ENCODE results near the gene TMEM201.

TMEM201 gene

DNA sequence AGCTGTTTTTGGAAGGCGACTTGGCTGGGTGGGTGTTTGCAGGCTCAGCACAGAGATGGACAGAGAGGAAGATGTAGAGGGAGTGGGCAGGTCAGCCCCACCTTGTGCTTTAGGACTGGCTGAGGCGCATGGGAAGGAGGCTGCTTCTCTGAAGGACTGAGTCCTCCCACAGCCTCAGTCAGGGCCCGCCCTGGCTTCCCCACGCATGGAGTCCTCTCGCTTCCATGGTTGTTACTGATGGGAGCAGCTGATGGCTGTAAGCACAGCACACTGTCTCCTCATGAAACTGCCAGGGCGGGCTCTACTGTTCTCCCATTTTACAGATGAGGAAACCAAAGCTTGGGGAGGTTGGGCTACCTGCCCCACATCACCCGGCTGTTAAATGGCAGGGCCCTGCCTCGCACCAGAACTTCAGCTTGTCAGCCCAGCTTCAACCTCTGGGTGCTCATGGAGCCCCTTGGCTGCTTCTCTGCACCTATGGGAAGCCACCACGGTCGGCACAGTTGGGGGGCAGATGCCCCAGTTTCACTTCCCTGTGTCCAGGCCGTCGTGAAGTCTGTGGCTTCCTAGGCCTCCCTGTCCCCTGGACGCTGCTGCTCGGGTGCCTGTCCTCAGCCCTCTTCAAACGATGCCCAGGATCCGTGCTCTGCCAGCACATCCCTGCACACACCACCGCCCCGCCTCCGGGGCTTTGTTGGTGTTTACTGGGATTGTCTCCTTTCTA, 2.4 kb downstream of the TMEM201 start:
- TF ChIP-seq, protein P1, sequence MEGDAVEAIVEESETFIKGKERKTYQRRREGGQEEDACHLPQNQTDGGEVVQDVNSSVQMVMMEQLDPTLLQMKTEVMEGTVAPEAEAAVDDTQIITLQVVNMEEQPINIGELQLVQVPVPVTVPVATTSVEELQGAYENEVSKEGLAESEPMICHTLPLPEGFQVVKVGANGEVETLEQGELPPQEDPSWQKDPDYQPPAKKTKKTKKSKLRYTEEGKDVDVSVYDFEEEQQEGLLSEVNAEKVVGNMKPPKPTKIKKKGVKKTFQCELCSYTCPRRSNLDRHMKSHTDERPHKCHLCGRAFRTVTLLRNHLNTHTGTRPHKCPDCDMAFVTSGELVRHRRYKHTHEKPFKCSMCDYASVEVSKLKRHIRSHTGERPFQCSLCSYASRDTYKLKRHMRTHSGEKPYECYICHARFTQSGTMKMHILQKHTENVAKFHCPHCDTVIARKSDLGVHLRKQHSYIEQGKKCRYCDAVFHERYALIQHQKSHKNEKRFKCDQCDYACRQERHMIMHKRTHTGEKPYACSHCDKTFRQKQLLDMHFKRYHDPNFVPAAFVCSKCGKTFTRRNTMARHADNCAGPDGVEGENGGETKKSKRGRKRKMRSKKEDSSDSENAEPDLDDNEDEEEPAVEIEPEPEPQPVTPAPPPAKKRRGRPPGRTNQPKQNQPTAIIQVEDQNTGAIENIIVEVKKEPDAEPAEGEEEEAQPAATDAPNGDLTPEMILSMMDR (conservative IDR thresholded peaks at IDR 0.05; ENCODE audit: control insufficient read depth, insufficient read depth, low read depth, low read length): no peak
- DNase-seq (ENCODE audit: low read depth): no peak
- no peak overlapping the region for H3K4me3 ChIP-seq (ENCODE audit: control insufficient read depth, low read depth, low read length)

DNA sequence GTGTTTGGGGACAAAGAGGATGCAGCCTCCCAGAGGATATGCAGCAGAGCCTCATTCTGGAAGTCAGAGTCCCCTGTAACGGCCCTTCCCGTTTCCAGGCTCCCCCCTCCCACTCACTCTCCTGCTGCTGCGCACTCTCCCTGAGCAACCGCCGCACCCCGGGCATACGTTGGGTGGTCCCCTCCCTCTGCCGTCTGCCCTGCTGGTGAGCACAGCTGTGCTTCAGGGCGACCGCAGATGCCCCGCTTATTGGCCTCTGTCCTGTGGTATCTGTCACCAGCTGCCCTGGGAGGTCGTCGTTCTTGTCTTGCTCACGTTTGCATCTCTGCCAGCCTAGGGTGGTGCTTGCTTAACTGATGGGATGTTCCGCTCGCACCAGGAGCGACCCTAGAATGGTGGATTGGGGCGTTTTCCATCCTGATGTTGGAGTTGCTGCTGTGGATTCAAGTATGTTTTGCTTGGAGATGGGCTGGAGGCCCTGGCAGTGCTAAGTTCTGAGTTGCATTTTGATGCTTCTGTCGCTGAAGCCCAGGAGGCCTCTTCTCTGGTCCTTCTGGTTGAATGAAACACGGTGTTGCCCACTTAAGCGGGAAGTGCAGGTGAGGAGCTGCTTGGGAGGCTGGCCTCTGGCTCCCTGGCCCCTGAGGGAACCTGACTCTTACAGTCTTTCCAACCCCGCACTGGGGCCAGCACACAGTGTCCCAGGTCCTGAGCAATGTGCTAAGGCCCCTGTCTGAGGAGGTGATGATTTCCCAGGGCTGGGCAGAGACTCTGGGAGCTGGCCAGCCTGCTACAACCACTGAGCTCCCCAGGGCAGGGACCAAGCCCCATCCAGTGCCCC, 3.2 kb downstream of the TMEM201 start:
- no peak for DNase-seq (ENCODE audit: low read depth)
- TF ChIP-seq, protein P1 (conservative IDR thresholded peaks at IDR 0.05; ENCODE audit: control insufficient read depth, insufficient read depth, low read depth, low read length): no peak
- H3K4me3 ChIP-seq (ENCODE audit: control insufficient read depth, low read depth, low read length): no peak overlapping the region

DNA sequence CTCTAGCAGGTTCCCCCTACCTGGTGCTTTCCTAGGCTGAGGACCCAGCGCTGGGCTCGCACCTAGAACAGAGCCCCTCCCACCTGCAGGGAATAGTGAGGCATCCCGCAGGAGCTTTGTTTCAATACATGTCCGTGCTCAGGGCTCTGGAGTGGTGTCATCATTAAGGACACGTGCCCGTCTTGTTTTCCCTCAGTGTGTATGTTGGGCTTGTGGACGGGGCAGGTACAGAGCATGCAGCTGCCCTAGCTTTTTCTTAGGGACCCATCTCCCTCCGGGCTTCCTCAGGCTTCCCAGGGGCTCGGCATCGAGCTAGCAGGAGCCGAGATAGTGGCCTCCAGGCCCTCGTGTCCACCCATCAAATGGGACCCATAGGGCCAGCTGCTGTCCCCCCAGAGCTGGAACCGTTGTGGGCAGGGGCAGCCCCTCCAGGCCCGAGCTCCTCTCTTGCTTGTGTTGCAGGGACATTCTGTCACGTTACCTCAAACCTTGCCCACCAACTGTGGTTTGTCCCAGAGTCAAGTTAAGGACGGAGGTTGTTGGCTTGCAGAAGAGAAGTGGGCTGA, 3.9 kb downstream of the TMEM201 start:
- DNase-seq (ENCODE audit: low read depth): no peak
- TF ChIP-seq, protein P1 (conservative IDR thresholded peaks at IDR 0.05; ENCODE audit: control insufficient read depth, insufficient read depth, low read depth, low read length): no peak
- H3K4me3 ChIP-seq (ENCODE audit: control insufficient read depth, low read depth, low read length): no peak overlapping the region

DNA sequence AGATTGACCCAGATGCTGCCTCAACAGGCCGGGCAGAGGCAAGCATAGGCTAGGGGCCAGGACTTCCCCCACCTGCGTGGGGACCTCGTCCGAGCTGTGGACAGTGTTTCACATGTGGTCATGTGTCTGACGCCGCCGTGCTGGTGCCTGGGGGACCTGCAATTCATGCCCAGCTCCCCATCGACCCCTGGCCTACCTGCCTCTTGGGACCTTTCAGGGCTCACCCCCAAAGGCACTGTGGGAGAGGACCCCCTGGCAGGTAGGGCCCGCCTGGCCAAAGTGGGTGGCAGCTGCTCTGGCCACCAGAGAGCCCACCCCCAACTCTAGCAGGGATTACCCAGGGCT, 4.4 kb downstream of the TMEM201 start:
- TF ChIP-seq, protein P1 (conservative IDR thresholded peaks at IDR 0.05; ENCODE audit: control insufficient read depth, insufficient read depth, low read depth, low read length): no peak
- DNase-seq (ENCODE audit: low read depth): no peak
- no peak overlapping the region for H3K4me3 ChIP-seq (ENCODE audit: control insufficient read depth, low read depth, low read length)

DNA sequence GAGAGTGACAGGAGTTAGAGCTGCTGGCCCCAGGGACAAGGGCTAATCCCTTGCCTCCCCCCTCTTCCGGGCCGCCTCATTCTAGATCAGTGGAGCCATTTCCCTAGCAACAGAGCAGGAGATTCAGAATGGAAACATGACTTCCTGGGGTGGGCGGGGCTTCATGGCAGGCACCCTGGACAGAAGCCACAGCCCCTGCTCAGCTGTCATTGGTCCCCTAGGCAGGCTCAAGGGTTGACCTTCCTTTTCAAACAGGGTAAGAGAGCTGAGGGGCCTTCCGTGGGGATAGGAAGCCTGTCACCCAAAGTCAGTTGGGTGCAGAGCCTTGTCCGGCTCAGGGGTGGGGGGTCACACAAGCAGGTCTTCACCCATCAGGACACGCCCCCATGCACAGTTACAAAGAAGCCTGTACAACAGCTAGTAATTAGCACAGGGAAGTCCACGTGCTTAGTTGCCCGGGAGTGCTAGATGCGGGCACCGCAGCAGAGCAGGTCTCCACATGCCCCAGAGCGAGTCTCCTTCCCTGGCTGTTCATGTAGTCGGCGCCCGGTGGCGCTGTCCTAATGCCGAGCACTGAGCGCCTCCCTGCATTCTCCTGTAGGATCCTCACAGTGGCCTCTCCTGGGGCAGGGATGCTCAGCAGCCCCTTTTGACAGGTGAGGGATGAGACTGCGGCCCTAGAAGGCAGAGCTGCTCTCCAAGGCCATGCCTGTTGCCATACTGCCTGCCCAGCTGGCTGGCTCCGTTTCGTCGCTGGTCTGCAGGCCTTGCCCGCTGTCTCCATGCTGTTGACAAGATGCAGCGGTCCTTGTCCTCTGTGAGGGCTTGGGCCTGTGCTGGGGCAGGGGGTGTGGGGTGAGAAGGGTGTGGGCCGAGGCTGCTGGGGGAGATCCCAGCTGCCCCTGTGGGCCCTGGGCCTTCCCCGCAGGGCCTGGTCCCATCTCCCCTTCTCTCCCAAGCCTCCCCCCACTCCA, 5.1 kb downstream of the TMEM201 start:
- no peak overlapping the region for H3K4me3 ChIP-seq (ENCODE audit: control insufficient read depth, low read depth, low read length)
- peak; percentile 36 for DNase-seq (ENCODE audit: low read depth)
- TF ChIP-seq, protein P1 (conservative IDR thresholded peaks at IDR 0.05; ENCODE audit: control insufficient read depth, insufficient read depth, low read depth, low read length): no peak

All from fibroblast of mammary gland (primary cell).